GM19468 (cell line): ENCODE data around the gene PURA.
"Not testable (repeated sequence)": the region's sequence is repeated elsewhere in the genome, so short reads cannot be mapped to it uniquely, and the experiment has no call there.

Experiments used
- ATAC-seq: cut with Tn5 transposase; IDR thresholded peaks from one replicate; pipeline ENCODE4 v1.9.1; 2021; ENCODE audit warnings: mild to moderate bottlenecking, moderate library complexity, moderate number of reproducible peaks; ENCODE audit not compliant: unreplicated experiment; ENCODE audit errors: extremely low read depth

The PURA gene

DNA sequence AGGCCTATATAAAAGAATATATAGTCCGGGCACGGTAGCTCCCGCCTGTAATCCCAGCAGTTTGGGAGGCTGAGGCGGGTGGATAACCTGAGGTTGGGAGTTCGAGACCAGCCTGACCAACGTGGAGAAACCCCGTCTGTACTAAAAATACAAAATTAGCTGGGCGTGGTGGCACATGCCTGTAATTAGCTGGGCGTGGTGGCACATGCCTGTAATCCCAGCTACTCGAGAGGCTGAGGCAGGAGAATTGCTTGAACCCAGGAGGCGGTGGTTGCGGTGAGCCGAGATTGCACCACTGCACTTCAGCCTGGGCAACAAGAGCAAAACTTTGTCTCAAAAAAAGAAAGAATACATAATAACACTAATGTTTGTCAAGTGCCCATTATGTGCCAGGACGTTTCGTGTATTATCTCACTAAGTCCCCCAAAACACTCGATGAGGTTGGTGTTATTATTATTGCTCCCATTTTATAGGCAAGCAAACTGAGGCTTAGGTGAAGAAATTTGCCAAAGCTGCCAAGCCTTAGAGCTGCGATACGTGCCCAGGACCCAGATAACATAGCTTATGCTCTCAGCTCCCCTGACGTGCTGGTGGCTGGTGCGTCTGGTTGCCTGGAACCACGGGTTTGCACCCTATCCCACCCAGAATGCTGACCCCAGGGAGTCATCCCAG, 40.9 kb downstream of the PURA start:
- ATAC-seq, result not testable (repeated sequence)

DNA sequence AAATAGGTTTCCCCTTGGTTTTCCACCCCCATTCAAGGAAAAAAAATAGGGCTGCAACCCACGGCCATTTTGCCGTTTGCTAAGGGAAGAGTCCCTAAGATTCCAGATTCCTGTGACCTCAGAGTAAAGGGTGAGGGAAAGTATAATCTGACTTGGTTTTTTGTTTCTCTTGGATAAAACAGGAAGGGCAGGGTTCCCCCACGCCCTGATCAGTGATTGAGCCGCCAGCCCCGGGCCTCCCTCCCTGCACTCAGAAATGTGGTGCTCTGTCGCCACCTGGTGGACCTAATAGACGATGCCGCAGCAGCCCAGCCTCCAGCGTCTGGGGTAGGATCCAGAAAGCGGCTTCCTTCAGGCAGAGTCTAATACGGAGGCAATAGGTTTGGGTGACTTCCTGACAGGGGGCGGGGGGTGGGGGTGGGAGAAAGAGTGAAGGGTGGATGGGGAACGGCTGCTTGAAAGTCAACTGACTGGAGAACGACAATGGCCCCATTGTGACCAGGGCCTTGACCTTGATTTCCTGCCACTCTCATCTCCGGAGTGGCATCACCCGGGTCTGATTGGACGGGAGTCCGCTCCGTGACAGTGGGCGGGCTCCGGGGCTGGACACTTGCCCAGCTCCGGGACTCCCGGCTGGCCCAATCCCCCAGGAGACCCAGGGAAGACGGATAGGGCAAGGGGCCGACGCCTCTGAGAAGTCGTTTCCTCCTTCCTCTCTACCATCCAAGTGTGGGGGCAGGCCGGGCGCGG, 43.3 kb downstream of the PURA start:
- peak; percentile 74 for ATAC-seq

DNA sequence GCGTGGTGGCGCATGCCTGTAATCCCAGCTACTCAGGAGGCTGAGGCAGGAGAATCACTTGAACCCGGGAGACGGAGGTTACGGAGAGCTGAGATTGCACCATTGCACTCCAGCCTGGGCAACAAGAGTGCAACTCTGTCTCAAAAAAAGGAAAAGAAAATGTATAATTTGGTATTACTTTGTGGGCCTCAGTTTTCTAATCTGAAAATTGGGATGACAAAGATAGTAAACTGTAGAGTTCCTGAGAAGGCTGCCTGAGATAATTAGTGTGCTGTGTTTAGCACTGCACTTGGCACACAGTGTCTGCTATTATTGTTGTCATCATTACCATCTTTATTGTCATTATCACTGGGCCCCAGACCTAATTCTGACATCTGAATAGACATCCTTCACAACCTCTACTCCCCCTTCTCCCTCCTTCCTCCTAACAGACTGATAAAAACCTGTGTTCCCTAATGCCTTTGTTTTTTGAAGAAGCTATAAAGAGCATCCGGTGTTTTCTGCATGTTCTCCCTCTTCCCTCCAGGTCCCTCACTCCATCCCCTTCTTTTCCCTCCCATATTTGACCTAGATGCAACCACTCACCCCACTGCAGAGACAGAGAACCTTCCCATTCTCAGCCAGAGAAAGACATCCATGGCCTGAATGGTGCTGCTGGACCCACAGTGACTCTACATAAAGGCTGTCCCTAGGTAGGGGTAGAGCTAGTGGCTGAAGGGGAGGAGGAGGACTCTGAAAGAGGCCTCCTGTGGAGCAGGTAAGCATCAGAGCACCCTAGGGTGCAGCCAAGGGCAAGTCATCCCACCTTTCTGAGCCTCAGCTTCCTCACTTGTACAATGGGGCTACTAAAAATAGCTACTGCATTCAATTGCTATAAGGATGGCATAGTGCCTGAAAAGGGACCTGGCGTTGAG, 45.4 kb downstream of the PURA start:
- no peak for ATAC-seq

DNA sequence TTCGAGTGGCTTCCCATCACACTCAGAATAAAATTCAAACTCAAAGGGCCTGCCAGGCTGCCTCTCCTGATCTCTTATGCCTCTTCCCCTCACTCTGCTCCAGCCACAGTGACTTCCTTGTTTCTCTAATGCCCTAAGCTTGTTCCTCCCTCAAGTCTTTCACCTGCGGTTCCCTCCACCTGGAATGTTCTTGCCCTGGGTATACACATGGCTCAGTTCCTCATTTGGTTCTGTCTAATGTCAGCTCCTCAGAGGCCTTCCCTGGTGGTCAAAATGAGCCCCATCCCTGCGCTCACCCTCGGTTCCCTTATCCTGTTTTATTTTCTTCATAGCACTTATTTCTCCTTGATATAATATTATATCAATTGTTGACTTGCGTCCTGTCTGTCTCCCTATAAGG, 48.4 kb downstream of the PURA start:
- no peak for ATAC-seq

DNA sequence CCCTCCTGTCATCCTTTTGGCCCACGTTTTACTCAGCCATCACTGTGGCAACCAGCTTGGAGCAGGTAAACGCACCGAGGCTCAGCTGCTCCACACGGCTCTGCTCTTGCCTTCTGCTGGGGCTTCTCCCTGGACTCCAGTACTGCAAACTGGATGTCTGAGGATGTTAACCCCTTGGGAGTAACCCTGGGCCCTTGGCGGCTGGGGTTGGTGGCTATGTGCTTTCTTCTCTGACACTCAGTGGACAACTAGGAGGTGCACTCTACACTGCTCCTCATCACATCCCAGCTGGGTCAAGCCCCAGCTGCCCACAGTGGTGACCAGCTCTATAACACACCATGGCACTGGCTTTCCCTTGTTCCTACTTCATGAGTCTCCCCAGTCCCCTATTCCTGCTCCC, 48.9 kb downstream of the PURA start:
- no peak for ATAC-seq

DNA sequence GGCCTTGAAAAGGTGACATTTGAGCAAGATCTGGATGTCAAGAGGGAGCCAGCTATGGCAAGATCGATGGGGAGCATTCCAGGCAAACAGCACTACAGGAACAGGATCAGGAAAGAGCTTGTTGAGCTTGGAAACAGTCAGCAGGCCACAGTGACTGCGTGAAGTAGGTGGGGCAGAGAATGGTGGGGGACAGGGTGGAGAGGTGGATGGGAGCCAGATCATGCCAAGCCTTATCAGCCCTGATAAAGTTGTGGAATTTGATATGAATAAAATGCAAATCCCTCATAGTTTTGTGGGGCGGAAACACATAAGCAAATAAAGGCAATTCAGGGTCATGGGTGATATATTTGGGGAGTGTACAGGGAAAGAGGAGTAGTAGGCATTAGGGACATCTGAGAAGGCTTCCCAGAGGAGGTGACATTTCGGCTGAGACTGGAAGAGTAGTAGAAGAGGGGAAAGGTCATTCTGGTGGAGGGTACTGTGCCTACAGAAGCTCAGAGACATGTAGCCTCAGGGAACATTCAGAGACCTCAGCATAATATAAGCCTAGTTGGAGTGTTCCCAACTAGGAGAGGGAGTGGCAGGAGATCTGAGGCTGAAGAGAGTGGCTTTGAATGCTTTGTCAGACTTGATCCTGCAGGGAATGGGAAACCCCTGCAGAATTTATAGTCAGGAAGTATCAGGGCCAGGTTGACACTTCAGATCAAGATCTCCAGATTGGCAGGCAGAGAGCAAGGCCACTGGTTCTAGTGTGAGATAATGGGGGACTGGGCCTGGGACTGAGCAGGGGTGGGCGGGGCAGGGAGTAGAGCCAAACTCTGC, 51.4 kb downstream of the PURA start:
- ATAC-seq, result no peak

DNA sequence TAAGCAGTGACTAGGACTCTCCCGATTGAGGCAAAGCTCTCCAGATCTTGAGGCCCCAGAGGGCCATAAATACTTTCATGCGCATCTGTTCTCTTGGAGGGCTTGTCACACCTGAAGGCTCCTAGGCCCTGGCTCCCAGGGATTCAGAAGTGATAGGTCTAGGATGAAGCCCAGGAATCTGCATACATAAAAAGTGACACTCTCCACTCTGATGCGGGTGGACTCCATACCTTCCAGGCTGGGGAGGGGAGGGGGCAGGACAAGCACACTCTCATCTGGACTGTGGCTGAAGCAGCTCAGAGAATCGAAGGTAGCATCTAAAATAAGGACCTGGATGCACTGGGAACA, 52.0 kb downstream of the PURA start:
- ATAC-seq, result no peak

DNA sequence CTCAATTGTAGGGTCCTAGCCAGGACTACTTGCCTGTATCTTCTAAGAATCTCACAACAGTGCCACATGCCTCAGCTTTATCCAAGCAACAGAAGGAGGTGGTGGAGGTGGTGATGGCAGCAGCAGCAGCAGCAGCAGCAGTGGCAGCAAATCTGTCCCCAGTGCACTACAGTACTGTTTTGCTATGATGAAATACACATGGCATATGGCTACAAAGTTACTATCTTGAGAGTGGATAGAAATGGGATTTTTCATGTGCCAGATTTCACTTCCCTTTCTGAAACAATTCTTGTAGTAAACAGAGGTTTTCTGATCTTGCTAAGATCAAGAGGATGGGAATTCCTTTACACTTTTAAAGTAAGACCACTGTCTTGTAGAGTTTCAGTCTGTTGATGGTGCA, 53.0 kb downstream of the PURA start:
- no peak for ATAC-seq

DNA sequence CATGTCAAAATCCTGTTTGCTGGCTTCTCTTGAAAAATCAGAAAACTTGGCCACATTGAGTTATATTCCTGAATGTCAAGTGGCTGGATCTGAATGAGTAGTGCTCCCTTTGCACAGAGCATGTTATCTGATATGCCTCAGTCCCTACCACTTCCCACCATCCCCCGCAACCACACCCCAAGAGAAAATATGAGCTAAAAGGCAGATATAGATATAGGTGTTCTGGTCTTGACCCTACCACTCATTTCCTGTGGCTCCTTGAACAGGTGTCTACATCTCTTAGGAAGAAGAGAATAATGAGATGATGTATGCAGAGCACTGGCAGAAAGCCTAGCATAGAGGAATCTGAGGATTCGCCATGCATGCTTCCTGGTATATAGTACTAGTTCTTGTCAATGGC, 54.5 kb downstream of the PURA start:
- no peak for ATAC-seq

DNA sequence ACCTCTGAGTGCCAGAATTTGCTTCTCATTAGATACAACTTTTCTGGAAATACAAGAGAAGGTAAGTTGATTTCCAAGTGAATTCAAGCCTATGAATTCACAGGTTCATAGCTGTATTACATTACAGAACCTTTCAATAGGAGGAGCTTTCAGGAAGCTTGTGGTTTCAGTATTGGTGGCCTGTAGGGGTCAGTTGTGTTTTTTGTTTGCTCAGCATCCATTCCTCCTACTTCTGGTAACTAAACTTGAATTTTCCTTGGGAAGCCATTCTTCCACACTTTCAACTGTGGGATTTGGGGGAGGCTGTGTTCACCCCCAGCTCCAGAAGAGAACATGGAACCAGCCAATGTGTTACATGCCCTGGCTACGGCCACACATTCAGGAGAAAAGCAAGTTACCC, 55.5 kb downstream of the PURA start:
- no peak for ATAC-seq

DNA sequence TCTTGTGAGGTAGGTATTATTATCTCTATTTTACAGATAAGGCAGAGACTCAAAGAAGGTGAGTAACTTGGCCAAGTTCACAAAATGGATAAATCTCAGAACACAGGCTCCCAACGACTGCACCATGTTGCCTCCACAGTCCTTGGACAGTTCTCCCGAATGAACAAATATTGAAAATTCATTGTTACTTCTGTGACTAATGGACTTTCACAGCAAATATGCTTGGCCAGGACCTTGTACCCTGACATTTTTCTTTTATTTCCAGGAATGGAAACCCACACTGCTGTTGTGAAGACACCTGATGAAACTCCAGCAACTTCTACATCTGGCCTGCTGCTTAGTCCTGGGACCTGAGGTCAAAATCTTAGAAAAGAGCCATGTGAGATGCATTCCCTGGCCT, 58.6 kb downstream of the PURA start:
- no peak for ATAC-seq

DNA sequence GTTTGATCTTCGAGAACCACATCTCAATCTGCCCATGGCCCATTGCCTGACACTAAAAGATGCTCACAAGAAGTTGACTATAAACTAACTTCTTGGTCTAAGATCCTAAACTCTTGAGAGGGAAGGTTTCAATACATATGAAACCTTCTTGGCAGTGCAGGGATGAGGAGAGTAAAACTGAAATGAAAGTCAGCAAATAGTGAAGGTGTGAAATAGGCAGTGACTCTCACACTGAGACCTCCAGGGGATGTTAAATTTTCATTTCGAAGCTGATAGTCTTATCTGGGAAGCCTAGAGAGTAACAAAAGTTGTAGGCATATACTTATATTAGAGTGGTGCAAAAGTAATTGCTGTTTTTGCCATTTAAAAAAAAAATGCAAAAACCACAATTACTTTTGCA, 60.1 kb downstream of the PURA start:
- ATAC-seq, result no peak

DNA sequence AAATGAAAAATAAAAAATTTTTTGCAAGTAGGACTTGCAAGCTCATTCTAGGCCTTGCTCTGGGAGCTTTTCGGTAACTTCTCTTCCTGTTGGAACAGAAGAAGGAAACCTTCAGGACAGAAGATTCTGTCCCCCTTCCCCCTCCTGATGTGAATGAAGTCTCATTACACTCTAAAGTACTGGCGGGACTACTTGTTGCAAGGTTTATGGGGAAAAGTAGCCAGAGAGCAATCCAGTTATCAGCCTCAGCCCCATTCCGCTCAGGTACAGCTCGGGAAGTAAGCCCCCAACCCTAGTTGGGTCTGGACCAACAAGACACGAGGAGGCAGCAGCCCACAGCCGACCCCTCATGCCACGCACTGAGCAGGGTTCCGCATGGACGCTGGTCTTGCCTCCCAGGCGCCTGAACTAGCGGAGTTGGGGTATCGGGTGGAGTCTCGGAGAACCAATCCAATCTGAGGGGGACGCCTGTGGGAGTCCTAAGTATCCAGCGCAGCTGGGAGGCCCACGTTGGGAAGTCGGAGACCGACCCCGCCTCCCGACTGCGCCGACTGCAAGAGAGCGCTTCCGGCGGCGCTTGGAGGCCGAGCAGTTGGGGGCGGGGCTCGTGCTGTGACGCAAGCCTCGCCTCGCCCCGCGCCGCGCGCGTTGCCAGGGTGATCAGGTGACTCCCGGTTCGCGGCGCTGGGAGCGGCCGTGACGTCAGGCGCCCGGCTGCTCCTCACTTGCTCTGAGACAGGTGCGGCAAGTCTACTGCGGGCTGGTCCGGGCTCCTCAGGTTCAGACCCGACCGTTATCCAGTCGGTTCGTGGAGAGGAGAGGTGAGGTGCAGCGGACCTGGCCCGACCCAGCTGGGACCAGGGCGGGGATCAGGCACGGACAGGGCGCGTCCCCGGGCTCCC, 60.8 kb downstream of the PURA start, which contains the start of gene CYSTM1:
TSS of gene CYSTM1 (plus strand) at position 724 of the 902 bp plus-strand sequence. CDS start 19,278 bp downstream, outside the sequence.
- peak; percentile 90 for ATAC-seq
